Activated CD8-positive, alpha-beta memory T cell treated with anti-CD3 and anti-CD28 coated beads for 24 hours (primary cell): ENCODE results near the gene ABTB1.
"Not testable (repeated sequence)": the region's sequence is repeated elsewhere in the genome, so short reads cannot be mapped to it uniquely, and the experiment has no call there.

Experiments
- DNase-seq: peaks from one replicate; pipeline ENCODE4 v3.0.0-alpha.2; 2020

ABTB1 gene

DNA sequence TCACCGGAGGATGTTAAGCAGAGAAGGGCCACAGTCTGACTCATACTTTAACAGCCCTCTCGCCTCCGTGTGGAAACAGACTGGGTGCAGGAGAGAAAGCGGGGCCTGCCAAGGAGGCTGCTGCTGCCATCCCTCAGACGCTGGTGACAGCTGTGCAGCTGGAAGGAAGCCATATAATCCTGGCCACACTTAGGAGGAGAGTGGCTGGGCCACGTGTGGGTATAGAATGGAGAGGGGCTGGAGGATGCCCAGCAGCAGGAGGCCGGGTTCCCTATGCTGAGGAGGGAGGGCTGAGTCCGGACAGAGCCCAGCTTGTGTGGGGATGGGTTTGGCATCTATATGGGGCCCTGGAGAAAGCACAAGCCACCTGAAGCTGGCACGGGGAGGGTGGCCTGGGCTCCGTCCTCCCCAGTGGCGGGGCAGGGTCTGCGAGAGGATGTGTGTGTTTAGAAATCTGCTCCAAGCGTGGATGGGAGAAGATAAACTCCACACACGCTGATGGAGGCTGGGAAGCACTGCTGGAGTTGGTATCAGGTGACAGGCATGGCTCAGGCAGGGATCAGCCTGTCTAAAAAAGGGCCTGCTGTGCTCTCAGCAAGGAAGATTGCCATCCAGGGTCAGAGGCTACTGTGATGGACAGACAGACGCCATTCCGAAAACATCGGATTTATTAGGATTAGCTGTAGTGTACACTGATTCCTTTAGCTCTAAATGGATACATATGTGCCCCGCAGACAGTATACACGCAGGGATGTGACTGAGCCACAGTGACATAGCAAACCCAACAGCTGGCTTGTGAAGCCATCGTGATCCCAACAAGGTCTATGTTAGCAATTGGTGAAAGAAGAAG, 15.9 kb downstream of the ABTB1 start:
- DNase-seq, result no peak

DNA sequence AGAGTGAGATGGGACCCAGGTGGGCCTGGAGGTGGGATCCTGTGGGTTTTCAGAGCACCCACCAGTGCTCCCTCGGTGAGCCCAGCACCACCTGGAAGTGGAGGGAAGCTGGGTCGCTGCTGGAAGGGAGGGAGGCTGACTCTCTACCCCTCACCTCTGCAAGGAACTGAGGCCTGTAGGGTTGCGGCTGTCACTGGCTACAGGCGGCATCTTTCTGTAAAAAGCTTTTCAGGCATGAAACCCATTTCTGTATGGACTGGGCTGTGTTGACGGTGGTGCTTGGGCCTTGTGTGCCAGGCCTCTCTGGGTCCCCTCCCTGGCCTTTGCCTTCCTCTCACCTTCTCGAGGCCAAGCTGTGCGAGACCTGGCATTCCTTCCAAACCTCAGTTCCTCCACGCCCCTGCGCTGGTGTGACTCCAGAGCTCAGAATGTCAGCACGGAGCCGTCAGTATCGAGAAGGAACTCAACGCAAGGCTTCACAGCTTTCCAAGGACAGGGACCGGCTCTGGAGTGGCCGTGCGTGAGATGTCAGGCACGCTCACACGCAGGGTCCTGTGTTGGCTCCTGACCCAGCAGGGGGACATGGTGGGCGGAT, 16.6 kb downstream of the ABTB1 start:
- no peak for DNase-seq

DNA sequence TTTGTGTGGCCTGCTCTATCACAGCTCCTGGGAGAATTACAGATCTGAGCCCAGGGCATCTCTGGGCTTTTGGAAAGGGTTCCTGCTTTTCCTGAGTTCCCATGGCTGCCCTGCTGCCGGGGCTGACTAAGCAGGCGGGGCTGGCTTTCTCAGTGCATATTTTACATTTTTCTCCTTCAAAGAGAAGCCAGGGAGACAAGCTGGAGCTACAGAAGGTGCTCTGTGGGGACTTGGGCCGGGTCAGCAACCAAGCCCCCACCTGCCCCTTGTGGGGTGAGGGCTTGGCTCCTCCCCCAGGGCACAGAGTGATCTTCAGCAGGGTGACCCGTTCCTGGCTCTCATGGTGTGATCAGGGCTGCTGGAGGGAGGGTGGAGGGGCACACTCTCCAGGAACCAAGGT, 17.4 kb downstream of the ABTB1 start:
- DNase-seq, result no peak

DNA sequence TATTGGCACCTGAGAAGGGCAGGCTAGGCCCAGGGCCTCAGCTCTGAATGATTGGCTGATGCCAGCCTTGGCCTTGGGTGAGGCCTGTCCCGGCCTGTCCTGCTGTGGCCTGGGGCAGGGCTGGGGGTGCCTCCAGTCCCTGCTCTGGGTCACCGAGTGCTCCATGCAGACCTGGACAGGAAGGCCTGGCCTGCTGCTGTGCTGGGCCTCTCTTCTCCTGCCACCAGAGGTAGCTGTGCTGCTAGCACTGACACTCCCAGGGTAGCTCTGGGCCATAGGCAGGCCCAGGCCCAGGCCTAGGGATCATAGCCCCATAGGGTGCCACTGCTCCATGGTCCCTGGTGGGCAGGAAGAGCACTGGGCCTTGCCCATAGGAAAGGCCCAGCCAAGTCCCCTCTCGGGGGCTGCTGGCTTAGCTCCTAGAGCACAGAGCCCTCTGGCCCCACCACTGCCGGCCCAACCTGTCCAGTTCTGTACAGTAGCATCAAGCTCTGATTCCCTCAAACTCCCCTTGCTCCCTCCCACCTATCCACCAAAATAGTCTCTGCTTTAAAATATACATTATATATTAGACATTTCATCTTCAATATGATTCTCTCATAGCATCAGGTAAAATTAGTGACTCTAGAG, 18.2 kb downstream of the ABTB1 start:
- no peak for DNase-seq

DNA sequence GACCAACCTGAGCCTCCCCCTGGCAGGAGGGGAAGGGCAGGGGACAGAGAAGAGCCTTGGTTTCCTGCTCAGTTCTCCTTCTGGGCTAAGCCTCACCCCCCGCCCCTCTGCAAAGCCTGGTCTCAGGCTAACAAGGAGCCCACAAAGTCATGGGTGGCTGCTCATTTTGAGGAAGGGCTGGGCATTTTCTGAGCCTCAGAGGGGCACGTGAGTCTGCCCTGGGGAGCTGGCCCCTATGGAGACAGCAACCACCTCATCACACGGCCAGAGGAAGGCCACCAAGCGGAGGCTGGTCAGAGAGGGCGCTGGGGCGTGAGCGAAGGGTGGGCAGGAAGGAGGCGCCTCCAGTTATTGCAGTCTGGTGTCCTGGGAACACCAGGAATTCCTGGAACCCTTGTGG, 18.7 kb downstream of the ABTB1 start:
- no peak for DNase-seq

DNA sequence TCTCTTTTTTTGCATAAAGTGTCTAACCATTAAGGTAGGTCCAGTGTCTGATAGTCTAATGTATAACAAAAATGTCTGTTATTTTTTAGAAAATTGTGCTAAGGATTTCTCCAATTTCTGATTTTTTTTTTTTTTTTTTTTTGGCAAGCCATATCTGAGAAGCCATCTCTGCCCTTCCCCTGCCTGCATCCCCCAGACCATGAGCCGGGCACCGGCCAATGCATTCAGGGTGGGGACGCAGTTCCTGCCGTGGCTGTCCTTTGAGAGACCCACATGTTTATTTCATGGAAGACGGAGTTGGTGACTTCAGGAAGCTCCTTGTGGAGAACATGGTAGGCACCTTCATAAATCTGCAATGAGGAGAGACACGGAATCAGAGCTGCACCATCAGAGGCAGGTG, 19.2 kb downstream of the ABTB1 start:
- no peak for DNase-seq

DNA sequence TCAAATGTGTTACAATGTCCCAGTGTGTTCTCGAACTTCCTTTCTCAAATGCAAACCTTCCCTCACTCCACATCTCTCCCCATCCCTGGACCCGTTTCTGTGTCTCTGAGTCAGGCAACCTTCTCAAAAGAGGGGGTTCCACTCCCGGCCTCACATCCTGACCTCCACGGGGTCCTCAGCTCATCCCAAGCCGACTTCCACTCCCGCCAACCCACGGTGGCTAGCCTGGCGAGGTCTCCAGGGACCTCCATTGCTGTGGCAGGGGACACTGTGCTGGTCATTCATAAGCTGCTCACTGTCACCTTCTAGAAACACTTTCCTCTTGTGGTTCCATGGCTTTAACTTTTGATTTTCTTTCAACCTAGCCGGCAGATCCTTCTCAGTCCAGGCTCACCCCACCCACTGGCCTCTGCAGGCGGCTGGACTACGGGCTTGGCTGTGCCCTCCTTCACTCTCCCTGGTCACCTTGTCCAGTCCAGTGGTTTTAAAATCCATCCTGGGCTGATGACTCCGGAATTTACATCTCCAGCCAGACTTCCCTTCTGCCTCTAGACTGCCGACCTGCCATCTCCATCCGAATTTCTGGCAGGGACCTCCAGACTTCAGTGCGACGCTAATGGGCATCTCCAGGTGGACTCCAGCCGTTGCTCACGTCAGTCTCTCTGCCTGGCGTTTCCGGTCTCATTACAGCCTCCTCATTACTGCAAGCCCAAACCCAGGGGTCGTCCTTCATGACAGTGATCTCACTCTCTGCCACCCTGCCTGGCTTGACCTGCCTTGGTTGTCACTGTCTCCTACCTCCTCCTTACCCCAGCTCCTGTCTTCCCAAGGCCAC, 20.0 kb downstream of the ABTB1 start:
- no peak for DNase-seq

DNA sequence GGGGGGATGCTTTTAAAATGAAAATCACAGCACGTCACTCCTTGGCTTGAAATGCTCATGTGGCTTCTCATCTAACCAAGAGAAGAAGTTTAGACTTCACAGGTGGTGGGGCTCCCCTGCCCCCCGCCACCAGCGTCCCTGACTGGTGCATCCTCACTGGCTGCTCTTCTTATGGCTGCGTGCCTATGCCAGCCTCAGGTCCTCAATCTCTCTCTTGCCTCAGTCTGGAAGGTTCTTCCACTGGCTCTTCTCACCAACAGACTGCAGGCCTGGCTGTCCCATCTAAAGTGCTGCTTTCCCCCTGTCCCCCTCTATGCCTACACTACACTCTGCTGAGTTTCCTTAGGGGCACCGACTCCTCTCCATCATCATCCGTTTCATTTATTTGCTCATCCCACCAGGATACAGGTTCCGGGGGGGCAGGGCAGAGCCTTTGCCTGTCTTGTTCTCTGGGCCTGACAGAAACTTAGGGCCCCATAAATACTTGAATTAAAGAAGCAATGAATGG, 20.6 kb downstream of the ABTB1 start:
- DNase-seq, result no peak

DNA sequence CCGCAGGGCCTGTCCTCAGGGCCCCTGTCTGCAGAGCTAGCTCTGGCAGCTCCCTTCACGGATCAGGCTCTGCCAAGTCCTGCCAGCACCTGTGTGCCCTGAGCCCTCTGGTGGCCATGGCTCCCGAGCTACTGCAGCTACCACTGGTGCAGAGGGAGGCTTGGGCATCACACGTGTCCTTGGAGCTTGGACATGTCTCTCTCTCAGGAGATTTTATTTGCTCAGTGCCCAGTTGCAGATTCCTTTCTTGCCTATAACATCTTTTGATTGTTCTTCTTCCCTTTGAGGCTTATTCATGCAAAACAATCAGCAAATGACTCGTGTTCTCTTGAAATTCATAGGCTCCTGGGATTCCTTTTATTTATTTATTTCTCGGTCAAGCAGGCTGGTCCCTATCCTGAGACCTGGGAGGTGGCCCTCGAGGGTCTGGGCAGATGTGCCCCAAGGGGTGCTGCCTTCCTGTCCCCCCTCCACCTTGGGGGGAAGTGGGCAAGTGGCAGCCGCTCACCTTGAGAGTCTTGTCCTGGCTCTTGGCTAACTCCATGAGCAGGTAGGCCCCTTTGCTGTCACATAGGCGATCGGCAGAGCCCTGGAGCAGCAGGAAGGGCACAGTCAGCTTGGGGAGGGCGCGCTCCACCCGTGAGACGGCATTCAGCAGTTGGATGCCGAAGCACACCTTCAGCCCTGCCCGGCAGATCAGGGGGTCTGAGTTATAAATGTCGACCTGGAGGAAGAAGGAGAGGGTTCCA, 21.9 kb downstream of the ABTB1 start:
- no peak for DNase-seq

DNA sequence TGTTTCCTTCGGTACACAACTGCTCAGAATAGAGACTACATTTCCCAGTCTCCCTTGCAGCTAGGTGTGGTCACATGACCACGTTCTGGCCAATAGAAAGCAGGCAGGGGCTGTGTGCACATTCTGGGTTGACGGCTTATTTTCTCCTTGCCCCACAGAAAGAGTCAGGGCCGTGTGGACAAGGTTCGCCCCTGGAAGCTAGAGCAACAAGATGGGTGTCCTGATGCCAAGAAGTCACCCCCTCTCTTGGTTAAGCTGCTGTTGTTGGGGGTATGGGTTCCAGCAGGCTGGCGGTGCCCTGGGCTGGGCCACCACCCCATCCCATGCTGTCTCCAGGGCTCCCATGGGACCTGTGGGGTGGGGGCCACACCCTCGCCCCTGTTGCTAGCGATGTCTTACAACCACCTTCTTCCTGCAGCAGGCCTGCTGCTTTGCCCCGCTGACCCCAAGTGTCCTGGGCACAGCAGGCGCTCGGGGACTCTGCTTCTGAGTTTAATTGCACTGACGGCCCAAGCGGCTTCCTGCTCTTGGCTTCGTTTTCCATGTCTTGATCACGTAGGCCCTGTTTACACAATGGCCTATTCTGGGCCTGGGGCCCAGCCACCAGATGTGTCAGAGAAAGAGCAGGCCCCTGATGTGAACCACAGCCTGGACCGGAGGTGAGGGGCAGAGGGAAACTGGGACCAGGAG, 24.9 kb downstream of the ABTB1 start:
- peak; percentile 68 for DNase-seq

DNA sequence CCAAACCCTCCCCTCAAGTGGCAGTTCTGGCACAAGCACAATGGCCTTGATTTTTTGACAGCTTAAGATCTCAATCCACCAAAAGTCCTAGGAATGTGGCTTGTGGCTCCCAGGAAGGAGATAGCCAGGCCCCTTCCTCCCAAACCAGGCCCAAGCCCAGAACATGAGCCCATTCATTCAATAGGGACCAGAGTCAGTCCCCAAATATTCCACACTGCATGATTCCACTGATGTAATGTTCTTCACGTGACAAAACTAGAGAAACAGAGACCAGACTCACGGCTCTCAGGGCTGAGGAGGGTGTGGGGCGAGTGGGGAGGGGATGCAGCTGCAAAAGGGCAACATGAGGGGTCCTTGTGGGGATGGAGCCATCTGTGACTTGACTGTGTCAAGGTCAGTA, 25.5 kb downstream of the ABTB1 start:
- DNase-seq, result no peak

DNA sequence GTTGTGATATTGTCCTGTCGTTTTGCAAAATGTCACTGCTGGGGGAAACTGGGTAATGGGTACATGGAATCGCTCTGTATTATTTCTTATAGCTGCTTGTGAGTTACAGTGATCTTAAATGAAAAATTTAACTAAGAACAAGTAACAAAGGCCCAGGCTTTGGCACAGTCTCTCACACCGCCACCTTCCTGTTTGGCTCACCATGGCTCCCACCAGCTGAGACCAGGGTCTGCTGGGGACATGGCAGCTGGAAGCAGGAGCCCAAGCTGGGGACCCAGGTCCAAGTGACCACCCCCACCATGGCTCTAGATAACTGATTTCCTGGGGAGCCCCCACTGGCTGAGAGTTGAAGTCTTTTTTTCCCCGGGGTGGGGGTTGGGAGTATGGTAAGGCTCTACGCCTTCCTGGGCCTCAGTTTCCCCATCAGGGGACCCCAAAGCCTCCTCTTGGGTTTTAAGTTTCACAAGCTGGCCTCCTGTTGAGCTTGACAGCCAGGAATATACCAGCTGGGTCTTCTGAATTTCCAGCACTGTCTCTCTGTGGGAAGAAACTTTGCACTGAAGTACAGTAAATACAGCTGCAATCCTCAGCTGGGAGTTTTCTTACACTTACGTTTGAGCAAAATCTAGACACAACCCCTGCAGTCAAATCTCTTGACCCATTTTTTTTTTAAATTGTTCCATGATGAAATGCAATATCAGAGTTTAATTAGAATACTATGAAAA, 26.1 kb downstream of the ABTB1 start:
- DNase-seq, result no peak

DNA sequence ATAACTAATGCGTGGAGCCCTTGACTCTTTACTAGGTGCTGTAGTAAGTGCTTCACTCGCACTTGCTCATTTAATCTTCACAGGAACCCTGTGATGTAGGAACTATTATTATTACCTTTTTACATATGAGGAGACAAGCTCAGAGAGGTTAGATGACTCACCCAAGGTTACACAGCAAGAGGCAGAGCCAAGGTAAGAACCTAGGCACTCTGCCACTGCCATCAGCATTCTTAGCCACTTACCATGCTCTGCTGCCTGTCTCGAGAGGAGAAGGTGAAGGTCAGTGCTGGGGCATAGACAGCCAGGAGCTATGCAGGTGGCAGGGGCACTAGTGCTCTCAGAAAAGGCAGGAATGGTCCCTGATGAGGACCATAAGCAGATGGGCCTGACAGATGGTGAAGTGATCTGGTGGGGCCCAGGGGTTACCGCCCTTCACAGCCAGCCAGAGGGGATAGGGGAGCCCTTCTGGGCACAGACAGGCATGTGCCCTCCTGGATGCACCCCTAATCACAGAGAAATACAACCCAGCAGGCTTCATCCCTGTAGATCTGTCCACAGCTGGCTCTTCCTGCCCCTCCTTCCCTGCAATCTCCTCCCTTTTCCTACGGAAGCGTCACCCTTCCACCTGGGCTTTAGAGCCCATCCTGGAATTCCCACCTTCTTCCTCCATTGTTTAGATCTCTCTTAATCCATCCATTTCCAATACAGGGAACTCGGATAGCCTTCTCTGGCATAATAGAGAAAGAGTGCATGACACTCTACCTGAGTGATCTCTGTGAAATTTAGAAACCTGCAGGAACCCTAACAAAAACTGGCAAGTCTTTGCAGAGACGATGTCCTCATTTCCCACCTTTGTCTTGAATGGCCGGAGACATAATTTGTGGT, 26.9 kb downstream of the ABTB1 start:
- DNase-seq, result no peak

DNA sequence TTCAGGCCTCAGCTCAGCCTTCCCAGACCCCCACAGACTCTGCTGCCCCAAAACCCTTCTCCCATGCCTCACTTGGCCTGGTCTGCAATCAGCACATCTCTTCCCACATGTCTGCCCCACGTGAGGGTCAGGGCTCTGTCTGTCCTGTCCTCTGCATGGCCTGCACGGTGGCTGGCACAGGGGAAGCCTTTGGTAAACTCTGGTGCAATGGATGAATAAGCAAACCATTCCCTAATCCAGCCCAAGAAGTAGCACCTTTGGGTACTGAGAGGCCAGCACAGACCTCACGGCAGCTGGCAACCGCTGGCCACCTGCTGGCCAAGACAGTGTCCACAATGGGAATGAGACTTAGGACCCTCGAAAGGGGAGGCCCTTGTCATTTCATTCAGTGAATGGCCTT, 27.7 kb downstream of the ABTB1 start:
- no peak for DNase-seq

DNA sequence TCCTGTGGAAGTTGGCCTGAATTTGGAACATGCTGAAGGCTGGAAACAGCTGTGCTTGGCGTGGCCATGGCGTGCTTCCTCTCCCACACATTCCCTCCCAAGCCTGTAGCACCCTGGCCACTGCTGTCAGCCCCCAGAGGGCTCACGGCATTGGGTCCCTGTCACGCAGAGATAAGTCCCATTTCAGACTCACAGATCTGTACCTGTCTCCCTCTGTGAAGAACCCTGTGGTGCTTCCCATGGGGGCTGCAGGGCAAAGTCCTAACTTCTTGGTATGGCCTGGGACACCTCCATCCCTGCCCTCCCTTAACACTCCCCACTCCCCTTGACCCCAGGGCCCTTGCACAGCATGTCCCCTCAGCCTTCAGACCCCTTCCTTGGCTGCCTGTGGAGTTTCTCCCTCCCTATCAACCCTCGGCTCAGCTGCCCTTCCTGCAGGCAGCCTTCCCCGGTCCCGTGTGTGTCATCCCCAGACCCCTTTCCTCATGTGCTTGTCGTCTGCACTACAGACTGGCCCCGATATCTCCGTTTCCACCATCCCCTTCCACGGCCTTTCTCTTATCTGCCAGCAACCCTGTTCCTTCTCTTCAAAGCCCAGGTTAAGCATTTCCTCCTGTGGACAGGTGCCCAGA, 28.6 kb downstream of the ABTB1 start:
- DNase-seq, result no peak

DNA sequence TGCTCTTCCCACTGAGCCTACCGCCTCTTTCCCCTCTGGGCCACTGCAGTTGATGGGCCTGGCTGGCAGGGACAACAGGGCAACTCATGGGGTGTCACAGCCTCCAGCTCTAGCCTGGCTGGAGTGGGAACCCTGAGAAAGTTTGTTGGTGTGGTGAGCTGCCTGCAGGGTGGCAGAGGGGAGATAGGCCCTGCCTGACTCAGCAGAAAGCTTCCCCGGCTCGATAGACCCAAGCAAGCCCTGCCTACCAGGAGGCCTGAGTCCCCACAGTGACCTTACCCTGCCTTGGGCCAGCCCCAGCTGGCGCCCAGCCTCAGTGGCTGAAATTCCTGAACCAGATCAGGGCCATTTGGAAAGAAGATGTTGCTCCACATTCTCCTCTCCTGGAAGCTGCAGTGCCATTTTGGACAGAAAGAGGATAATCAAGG, 29.4 kb downstream of the ABTB1 start:
- DNase-seq, result no peak

DNA sequence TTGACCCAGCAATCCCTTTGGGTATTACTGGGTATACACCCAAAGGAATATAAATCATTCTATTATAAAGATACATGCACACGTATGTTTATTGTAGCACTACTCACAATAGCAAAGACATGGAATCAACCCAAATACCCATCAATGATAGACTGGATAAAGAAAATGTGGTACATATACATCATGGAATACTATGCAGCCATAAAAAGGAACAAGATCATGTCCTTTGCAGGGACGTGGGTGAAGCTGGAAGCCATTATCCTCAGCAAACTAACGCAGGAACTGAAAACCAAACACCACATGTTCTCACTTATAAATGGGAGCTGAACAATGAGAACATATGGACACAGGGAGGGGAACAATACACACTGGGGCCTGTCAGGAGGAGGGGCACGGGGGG, 32.1 kb downstream of the ABTB1 start:
- not testable (repeated sequence) for DNase-seq

DNA sequence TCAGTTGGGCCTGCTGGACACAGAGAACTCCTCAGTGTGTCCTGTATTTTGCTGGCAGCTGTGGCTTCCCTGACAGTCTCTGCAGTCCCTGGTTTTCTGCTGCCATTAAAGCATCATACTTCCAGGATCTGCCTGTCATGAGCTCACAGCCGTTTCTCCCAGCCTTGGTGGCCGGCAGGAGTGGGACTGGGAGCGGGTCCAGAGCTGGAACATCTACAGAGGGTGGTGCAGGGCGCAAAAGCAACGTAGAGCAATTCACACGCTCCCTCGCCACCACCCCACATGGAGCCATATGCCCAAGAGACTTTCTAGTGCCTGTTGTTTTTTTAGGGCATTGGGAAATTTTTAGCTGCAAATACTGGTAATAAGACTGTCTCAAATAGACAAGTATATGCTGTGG, 33.6 kb downstream of the ABTB1 start:
- DNase-seq, result no peak

DNA sequence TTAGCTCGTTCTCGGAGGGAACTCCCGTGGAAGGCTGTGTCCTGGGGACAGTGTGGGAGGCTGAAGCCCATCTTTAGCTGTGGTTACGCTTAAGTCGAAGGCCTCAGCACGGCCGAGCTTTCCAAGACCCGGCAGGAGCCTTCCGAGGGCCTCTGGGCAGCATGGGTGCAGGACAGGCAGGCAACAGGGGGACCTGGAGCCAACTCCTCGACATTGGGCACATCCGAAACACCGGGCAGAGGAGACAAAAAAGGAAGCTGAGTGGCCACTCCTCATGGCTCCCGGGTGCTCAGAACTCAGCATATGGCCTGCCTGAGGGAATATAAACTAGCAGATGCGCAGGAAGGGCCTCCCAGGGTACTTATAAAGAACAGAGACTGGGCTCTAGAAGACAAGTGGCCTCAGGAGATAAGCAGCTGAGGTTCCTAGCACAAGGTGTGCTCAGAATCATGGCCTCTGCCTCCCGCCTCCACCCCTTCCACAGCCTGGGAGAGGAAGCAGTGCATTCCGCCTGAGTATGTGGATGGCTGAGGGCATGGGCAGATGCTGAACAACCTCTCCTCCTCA, 34.1 kb downstream of the ABTB1 start:
- DNase-seq, result no peak
